Kidney epithelial cell (primary cell): ENCODE results near the gene NXPE4. TPM values are rescaled to one million over a fixed set of nuclear protein-coding genes. Genes with fewer than 3 reads are reported as not detected.

Experiments used
- DNase-seq: peaks from one replicate; pipeline ENCODE4 v3.0.0-alpha.2; 2010; ENCODE audit warnings: low read depth
- H3K27me3 ChIP-seq: 2 replicates; pipeline ENCODE4 v1.6.0; 2011; ENCODE audit warnings: low read length; ENCODE audit not compliant: control insufficient read depth, insufficient read depth
- H3K36me3 ChIP-seq: 2 replicates; pipeline ENCODE4 v1.5.1; 2011; ENCODE audit warnings: low read length; ENCODE audit not compliant: control insufficient read depth, insufficient read depth
- H3K4me3 ChIP-seq: 2 replicates; pipeline ENCODE4 v1.5.1; 2011; ENCODE audit warnings: low read depth, mild to moderate bottlenecking, control low read depth, low read length
- total RNA-seq: library from RNA; depleted of rRNA; stranded (reverse); fragments of >200 nt; gene quantifications from 2 replicates; pipeline ENCODE4 v1.2.3, GENCODE V29; 2015
- TF ChIP-seq, protein P1 (sequence below): IDR thresholded peaks from 2 replicates; pipeline ENCODE4 v1.5.1; 2011; ENCODE audit warnings: mild to moderate bottlenecking, moderate library complexity, low read length, control low read depth, inconsistent platforms; ENCODE audit not compliant: insufficient read depth, poor library complexity, severe bottlenecking

NXPE4 gene
- total RNA-seq, 1 donor from 2014 or later = not detected

DNA sequence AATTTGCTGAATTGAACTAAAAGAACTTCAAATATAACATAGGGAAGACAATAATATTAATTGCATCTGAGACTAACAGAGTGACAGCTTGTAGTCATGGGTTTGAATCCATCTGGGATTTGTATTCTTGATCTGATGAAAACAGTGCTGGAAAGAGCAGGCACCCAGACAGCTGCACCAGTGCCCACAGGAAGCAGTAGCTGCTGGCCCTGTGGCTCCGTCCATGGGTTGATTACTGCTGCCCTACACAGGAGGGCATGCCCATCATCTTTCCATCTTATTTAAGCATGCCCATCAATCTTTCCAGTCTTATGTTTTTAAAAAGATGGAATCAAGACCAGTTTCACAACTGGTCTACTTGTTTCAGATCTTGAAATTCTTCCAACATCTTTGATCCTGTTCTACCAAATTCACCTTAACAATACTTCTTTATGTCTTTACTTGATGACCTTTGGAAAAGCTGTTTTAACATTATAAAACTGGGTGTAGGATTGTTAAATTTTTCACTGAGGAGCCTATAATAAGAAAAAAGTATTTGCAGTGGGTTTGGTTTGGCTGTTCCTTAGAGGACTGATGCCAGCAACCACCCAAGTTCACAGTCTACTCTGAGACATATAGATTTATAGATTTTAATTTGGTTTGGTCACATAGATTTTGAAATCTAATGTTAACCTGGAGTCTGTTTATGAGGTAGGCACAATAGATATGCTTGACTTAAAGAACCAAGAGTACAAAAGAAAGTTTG lies 761 bp upstream of the NXPE4 start:
- Histone ChIP-seq H3K36me3 (no peaks in the 10 kb centered on the region), H3K4me3 (no peak overlapping the region), H3K27me3 (no peaks in the 10 kb centered on the region)
- TF ChIP-seq, protein P1, sequence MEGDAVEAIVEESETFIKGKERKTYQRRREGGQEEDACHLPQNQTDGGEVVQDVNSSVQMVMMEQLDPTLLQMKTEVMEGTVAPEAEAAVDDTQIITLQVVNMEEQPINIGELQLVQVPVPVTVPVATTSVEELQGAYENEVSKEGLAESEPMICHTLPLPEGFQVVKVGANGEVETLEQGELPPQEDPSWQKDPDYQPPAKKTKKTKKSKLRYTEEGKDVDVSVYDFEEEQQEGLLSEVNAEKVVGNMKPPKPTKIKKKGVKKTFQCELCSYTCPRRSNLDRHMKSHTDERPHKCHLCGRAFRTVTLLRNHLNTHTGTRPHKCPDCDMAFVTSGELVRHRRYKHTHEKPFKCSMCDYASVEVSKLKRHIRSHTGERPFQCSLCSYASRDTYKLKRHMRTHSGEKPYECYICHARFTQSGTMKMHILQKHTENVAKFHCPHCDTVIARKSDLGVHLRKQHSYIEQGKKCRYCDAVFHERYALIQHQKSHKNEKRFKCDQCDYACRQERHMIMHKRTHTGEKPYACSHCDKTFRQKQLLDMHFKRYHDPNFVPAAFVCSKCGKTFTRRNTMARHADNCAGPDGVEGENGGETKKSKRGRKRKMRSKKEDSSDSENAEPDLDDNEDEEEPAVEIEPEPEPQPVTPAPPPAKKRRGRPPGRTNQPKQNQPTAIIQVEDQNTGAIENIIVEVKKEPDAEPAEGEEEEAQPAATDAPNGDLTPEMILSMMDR = no peak
- no peak for DNase-seq

- H3K27me3 ChIP-seq = no peaks in the 10 kb centered on the region
- H3K4me3 ChIP-seq = no peak overlapping the region
- no peaks in the 10 kb centered on the region for H3K36me3 ChIP-seq
- DNase-seq = no peak
- TF ChIP-seq, protein P1 = no peak
These were observed 883 bp downstream of the NXPE4 start for GRCh38 chr11:114594703-114595102.

DNA sequence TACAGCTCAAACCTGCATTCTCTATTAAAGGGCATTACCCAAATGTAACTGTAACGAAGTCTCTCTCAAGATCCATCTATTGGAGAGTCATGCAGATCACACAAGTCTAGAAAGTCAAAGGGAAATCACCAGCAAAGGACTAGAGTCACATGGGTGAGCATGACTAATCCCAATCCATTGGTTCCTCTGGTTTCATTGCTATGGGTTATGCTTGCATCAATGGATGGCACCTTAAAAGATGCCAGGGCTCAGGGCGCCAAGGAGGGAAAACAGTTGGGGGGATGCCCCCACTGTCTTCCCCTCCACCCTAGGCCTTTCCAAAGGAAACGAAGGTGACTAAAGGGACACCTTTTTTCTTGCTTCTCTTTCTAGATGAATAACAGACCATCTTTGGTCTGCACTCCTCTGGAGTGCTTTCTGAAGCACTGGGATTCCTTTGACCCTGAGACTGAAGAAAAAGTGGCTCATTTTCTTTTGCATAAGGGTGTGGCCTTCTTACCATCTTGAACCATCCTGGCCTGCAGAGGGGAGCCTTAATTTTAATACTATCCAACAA lies 8.1 kb downstream of the NXPE4 start:
- no peak for DNase-seq
- TF ChIP-seq, protein P1 = no peak

GRCh38 chr11:114586797-114587196 lies 8.8 kb downstream of the NXPE4 start:
- H3K36me3 ChIP-seq = no peaks in the 10 kb centered on the region
- H3K4me3 ChIP-seq = no peak overlapping the region
- DNase-seq = no peak
- no peaks in the 10 kb centered on the region for H3K27me3 ChIP-seq
- TF ChIP-seq, protein P1 = no peak

More for the DNA sequence above, 8.1 kb downstream of the NXPE4 start:
- no peak overlapping the region for H3K4me3 ChIP-seq
- H3K27me3 ChIP-seq = no peaks in the 10 kb centered on the region
- H3K36me3 ChIP-seq = no peaks in the 10 kb centered on the region

- Histone ChIP-seq H3K27me3 (no peaks in the 10 kb centered on the region), H3K36me3 (no peaks in the 10 kb centered on the region), H3K4me3 (no peak overlapping the region)
- no peak for DNase-seq
- TF ChIP-seq, protein P1 = no peak
These were observed 23.9 kb downstream of the NXPE4 start for GRCh38 chr11:114571712-114572111.
